Activated B cell treated with CpG ODN at 0.5 μM for 24 hours (primary cell): ENCODE data around the gene NUP107. TPM values are rescaled to one million over a fixed set of nuclear protein-coding genes. Genes with fewer than 3 reads are reported as not detected.
"Not testable (repeated sequence)": the region's sequence is repeated elsewhere in the genome, so short reads cannot be mapped to it uniquely, and the experiment has no call there.

Experiments
- ATAC-seq: fragments of 200-7000 bp; cut with Tn5 transposase; one replicate; pipeline ENCODE4 v1.10.0; 2021; ENCODE audit warnings: low read depth, mild to moderate bottlenecking, moderate library complexity
- CTCF ChIA-PET: fragments of 350-600 bp; sonication (Branson Sonifier 250); formaldehyde crosslinking; loops from one replicate; lab custom pipeline; 2021; ENCODE audit warnings: antibody characterized with exemption; lab: Charles Lee
- POLR2A ChIA-PET: fragments of 350-600 bp; sonication (Branson Sonifier 250); formaldehyde crosslinking; loops from one replicate; lab custom pipeline; 2021; ENCODE audit warnings: antibody characterized with exemption; lab: Charles Lee
- DNase-seq: peaks from one replicate; pipeline ENCODE4 v3.0.0; 2022
- H3K27ac Mint-ChIP-seq: one replicate; pipeline ENCODE4 v1.8.0; 2020; ENCODE audit warnings: mixed read lengths
- H3K27me3 Mint-ChIP-seq: one replicate; pipeline ENCODE4 v1.8.0; 2021; ENCODE audit warnings: mixed read lengths
- H3K36me3 Mint-ChIP-seq: one replicate; pipeline ENCODE4 v1.8.0; 2021; ENCODE audit warnings: low read depth, mixed read lengths
- H3K4me1 Mint-ChIP-seq: one replicate; pipeline ENCODE4 v1.8.0; 2021; ENCODE audit warnings: mixed read lengths
- H3K4me3 Mint-ChIP-seq: one replicate; pipeline ENCODE4 v1.8.0; 2020; ENCODE audit warnings: mild to moderate bottlenecking, mixed read lengths
- H3K9me3 Mint-ChIP-seq: one replicate; pipeline ENCODE4 v1.8.0; 2020; ENCODE audit warnings: mixed read lengths
- intact Hi-C: fragments of 100-400 bp; cut with micrococcal nuclease; formaldehyde crosslinking; loops from one replicate; pipeline ENCODE4 v1.15.1; 2024
- total RNA-seq: library from RNA; stranded (reverse); gene quantifications from 2 replicates; pipeline ENCODE4 v1.2.3, GENCODE V29; 2022
- TF ChIP-seq, protein P1 (sequence below): fragments of 200-600 bp; IDR thresholded peaks from one replicate; pipeline ENCODE4 v1.8.0; 2022; ENCODE audit warnings: antibody characterized with exemption, mild to moderate bottlenecking

The NUP107 gene
- total RNA-seq: 75.0 and 90.8 TPM in 2 replicates

DNA sequence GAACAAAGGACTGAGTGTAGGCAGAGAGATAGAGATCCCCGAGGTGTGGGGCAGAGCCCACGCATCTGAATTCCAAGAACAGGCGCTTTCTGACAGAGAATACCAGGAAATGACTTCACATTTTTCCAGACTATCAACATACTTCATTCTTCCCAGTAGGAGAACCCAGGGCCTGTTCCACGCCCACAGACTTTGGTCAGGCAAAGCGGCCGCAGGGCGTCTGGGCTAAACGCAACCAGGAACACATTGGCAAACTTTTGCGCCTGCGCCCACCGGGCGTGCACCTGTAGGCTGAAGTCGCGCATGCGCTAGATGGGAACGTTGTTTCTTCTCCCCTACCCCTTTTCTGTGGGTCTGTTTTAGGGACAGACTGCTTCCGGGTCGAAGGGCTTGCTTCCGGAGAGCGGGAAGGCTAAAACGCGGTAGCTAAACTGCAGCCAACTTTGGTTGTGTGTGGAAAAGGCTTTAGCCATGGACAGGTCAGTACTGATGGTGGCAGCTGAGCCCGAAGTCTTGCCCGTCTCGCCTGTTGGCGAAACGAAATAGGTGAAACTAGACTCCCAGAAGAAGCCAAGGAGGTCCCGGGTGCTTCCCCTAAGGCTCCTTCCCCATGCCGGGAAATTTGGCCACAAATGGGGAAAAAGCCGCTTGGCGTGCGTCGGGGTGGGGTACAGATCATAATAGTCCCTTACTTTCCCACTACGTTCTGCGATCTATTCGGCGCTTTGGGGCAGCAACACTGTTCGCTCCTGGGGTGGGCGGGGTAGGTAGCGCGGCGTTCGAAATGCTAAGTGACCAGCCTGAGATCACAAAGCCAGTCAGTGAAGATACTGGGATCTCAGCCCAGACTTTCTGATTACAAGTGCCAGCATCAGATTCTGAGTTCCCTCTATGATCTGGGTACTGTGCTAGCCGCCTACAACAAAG, at the start of gene NUP107:
TSS of gene NUP107 (plus strand) at position 384 of the 927 bp plus-strand sequence. CDS start at position 472, 88 bp downstream.
- TF ChIP-seq, protein P1, sequence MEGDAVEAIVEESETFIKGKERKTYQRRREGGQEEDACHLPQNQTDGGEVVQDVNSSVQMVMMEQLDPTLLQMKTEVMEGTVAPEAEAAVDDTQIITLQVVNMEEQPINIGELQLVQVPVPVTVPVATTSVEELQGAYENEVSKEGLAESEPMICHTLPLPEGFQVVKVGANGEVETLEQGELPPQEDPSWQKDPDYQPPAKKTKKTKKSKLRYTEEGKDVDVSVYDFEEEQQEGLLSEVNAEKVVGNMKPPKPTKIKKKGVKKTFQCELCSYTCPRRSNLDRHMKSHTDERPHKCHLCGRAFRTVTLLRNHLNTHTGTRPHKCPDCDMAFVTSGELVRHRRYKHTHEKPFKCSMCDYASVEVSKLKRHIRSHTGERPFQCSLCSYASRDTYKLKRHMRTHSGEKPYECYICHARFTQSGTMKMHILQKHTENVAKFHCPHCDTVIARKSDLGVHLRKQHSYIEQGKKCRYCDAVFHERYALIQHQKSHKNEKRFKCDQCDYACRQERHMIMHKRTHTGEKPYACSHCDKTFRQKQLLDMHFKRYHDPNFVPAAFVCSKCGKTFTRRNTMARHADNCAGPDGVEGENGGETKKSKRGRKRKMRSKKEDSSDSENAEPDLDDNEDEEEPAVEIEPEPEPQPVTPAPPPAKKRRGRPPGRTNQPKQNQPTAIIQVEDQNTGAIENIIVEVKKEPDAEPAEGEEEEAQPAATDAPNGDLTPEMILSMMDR: no peak
- Mint-ChIP-seq H3K4me3 (peak within 1 kb of the TSS; percentile 98), H3K36me3 (peaks cover 29% of the 10 kb centered on the region), H3K27me3 (no peaks in the 10 kb centered on the region), H3K4me1 (peaks cover 33% of the 10 kb centered on the region), H3K27ac (peak within 1 kb of the TSS; percentile 97), H3K9me3 (no peaks in the 10 kb centered on the region)
- ChIA-PET POLR2A (interaction anchor here (0.5 to 2.1 kb wide), 12 partner anchors 60 to 1418 kb away, joined by 3 to 14 read pairs (median 3); partner anchors contain the start of genes CAND1, MDM1, MDM2 and RAP1B), CTCF (interaction anchor here (1.7 kb wide), 1 partner anchor 328 kb away, joined by 5 read pairs; no protein-coding TSS in a partner anchor)
- intact Hi-C loops: loop anchor here (1.0 to 5.0 kb wide), 8 partner anchors 59 to 464 kb away; partner anchors contain the start of genes MDM1, MDM2, RAP1B and SLC35E3
- ATAC-seq (peak; percentile 97), DNase-seq (peak; percentile 93)

DNA sequence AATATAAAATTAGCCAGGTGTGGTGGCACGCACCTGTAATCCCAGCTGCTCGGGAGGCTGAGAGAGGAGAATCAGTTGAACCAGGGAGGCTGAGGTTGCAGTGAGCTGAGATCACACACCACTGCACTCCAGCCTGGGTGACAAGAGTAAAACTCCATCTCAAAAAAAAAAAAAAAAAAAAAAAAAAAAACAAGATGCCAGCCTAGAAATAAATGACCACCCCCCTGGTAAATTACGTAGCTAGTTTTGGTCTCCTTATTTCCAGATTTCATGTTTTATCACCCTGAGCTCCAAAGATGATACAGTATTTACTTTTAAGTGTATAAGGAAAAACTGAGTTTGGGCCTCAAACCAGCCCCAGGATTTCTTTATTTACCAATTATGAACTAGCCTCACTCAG, 49.3 kb upstream of the NUP107 start:
- H3K4me3 Mint-ChIP-seq, CTCF ChIA-PET, intact Hi-C loops, H3K9me3 Mint-ChIP-seq, H3K27me3 Mint-ChIP-seq, DNase-seq, ATAC-seq: not testable (repeated sequence)
- peaks cover 97% of the 10 kb centered on the region for H3K4me1 Mint-ChIP-seq
- POLR2A ChIA-PET: interaction anchor here (0.6 to 1.1 kb wide), 5 partner anchors 27 to 989 kb away, joined by 4 to 8 read pairs (median 5); partner anchors contain the start of genes DYRK2 and RAP1B
- peak overlapping the region; percentile 70 for H3K27ac Mint-ChIP-seq
- peaks cover 17% of the 10 kb centered on the region for H3K36me3 Mint-ChIP-seq

DNA sequence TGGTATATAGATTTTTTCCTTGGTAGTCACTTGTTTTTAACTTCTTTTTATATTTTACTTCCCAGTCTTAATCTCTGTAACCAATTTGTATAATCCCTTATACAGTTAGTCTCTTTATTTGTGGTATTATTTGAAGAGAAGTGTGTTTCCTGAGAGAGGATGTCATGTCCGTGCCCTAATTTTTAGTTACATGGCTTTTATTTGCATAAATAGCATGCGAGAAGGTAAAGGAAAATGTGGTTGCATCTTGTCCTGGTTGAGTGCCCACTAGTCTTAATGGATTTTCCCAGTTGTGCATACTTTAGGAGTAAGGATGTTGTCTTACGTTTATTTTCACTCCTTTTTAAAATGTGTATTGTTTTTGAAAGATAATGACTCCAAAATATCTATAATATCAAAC, 48.6 kb upstream of the NUP107 start:
- Mint-ChIP-seq H3K27me3 (no peaks in the 10 kb centered on the region), H3K27ac (peak overlapping the region; percentile 70), H3K9me3 (no peaks in the 10 kb centered on the region), H3K36me3 (peaks cover 12% of the 10 kb centered on the region), H3K4me1 (peaks cover 94% of the 10 kb centered on the region), H3K4me3 (peak overlapping the region; percentile 54)
- DNase-seq (no peak), ATAC-seq (no peak)
- intact Hi-C loops: loop anchor here (1.0 kb wide), 1 partner anchor 306 kb away; the partner anchor contains the start of gene MDM1
- ChIA-PET CTCF (no interaction called here), POLR2A (interaction anchor here (0.6 to 0.7 kb wide), 4 partner anchors 72 to 990 kb away, joined by 4 to 8 read pairs (median 6); partner anchors contain the start of gene DYRK2)
- TF ChIP-seq, protein P1: no peak

DNA sequence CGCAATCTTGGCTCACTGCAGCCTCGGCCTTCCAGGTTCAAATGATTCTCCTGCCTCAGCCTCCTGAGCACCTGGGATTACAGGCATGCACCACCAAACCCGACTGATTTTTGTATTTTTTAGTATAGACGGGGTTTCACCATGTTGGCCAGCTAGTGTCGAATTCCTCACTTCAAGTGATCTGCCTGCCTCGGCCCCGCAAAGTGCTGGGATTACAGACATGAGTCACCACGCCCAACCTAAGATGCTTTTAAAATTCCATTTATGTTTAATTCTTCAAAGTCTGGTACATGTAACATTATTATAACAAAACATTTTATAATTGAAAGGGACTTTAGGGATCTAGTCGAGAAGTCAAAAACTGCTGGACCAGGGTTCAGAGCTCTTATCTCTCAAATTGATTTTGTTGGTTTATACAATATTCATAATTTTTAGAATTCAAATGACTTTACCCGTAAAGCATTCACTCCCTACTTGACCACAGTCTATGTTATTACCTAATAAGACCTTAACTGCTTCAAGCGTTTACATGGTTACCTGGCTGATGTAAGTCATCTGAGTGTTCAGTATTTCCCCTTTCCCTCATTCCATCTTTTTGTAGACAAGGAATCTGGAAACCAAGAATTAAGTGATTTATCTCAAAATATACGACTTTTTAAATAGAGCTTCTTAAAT, 47.9 kb upstream of the NUP107 start:
- H3K36me3 Mint-ChIP-seq: peaks cover 13% of the 10 kb centered on the region
- TF ChIP-seq, protein P1: no peak
- ChIA-PET CTCF (no interaction called here), POLR2A (interaction anchor here (0.6 to 1.3 kb wide), 3 partner anchors 15 to 28 kb away, joined by 3 to 7 read pairs (median 5); partner anchors contain the start of gene RAP1B)
- no peak for ATAC-seq
- peak overlapping the region; percentile 50 for H3K27ac Mint-ChIP-seq
- H3K4me3 Mint-ChIP-seq: no peak overlapping the region
- no peak for DNase-seq
- intact Hi-C loops: loop anchor here (1.0 kb wide), 1 partner anchor 307 kb away; the partner anchor contains the start of gene MDM1
- no peaks in the 10 kb centered on the region for H3K27me3 Mint-ChIP-seq
- H3K4me1 Mint-ChIP-seq: peaks cover 89% of the 10 kb centered on the region
- H3K9me3 Mint-ChIP-seq: no peaks in the 10 kb centered on the region

DNA sequence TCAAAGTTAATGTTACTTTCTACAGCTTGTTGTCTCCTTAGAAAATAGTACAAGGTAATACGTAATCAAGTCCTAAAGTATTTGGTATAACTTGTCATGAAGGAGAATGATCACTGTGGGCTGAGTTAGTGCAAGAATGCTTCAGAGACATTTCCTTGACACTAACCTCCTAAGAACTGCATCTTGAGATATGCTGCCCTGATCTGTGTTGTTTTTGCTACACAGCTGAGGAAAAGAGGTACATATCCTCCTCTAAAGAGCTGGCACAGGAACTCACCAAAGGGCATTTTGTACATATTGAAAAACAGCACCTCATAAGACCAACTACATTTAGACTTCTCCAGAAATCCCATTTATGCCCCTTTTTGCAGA, 47.4 kb upstream of the NUP107 start:
- intact Hi-C loops: no loop called here
- ChIA-PET POLR2A (interaction anchor here (0.6 to 1.3 kb wide), 3 partner anchors 14 to 29 kb away, joined by 3 to 7 read pairs (median 5); partner anchors contain the start of gene RAP1B), CTCF (no interaction called here)
- Mint-ChIP-seq H3K4me3 (no peak overlapping the region), H3K27ac (peak overlapping the region; percentile 72), H3K9me3 (no peaks in the 10 kb centered on the region), H3K27me3 (no peaks in the 10 kb centered on the region), H3K4me1 (peaks cover 86% of the 10 kb centered on the region), H3K36me3 (peaks cover 17% of the 10 kb centered on the region)
- DNase-seq: no peak
- ATAC-seq: no peak
- TF ChIP-seq, protein P1: no peak
